HG03442 (cell line): Measurements from ENCODE around the gene HCRT.
A peak's percentile ranks its signal among the peaks of the same experiment; 100 is the strongest.
"Not testable (repeated sequence)": the region's sequence is repeated elsewhere in the genome, so short reads cannot be mapped to it uniquely, and the experiment has no call there.

Experiments
- ATAC-seq: cut with Tn5 transposase; IDR thresholded peaks from one replicate; pipeline ENCODE4 v1.9.1; 2021; ENCODE audit warnings: mild to moderate bottlenecking, moderate library complexity; ENCODE audit not compliant: unreplicated experiment

Gene HCRT

GRCh38 chr17:42198897-42199296 lies 13.6 kb upstream of the HCRT start:
- no peak for ATAC-seq

DNA sequence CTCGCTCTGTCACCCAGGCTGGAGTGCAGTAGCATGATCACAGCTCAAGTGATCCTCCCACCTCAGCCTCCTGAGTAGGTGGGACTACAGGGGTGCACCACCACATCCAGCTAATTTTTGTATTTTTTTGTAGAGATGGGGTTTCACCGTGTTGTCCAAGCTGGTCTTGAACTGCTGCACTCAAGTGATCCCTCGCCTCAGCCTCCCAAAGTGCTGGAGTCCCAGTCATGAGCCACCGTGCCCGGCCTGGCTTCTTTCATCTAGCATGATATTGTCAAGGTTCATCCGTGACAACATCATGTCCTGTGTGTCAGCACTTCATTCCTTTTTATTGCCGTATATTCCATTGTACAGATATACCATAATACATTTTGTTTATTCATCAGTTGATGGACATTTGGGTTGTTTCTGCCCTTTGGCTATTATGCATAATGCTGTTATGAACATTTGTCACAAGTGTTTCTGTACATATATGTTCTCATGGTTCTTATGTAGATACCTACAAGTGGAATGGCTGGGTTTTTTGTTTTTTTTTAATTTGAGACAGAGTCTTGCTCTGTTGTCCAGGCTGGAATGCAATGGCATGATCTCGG lies 12.4 kb upstream of the HCRT start:
- ATAC-seq, result no peak

DNA sequence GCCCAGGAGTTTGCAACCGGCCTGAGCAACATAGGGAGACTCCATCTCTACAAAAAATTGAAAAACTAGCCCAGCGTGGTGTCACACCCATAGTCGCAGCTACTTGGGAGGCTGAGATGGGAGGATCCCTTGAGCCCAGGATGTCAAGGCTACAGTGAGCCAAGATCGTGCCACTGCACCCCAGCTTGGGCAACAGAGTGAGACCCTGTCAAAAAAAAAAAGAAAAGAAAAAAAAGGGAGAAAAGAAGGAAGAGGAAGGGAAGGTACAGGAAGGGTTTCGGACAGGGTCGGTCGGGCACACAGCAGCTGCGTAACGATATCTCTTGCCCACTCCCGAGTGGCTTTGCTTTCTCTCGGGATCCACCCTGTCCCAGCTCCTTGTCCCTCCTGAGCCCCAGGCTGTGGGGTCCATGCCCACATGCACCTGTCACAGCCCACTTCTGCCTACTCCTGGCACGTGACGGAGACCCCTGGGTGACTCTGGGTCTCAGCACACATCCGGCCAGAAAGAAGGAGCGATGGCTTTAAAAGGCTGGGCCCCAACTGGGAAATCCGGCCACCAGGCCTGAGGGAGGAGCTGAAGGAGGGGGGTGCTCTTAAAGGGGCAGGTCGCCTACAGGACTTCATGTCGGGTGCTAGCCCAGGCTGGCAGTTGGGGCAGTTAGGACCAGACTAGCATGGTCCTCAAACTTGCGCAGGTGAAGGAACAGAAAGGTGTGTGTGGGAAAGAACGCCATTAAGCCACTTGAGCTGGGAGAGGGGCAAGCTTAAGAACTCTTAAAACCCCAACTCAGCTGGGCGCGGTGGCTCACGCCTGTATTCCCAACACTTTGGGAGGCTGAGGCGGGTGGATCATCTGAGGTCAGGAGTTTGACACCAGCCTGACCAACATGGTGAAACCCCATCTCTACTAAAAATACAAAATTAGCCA lies 9.0 kb upstream of the HCRT start, which contains the start of gene GHDC:
Gene GHDC, minus strand, starts transcription at position 526 of the 931 bp plus-strand sequence. CDS start 913 bp downstream, outside the sequence.
- peak; percentile 83 for ATAC-seq

DNA sequence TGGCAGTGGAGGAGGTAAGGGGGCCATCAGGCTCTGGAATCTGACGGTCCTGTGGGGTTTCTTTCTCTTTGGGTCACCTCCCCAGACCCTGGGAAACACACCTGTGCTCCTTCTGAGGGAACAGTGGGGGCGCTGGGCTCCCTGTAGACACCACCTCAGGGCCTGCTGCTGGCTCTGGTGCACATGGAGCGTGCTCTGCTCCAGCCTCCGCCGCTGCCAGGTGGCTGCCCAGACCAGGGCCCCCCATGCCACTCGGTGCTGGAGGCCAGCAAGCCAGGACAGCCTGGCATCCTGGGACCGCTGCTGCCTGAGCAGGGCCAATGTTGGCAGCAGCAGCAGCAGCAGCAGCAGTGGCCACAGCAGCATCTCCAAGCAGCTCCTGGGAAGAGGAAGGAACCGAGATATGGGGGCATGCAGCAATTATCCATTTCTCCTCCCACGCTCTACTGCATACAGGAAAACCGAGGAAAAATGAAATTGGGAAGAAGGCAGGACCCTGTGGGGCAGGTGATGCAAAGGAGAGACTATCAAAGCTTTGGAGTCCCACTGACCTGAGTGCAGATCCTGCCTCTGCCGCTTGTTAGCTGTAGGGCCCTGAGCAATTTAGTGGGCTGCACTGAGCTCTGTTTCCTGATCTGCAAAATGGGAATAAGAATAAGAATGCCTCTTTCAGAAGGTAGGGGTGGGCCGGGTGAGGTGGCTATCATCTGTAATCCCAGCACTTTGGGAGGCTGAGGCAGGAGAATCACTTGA lies 8.1 kb upstream of the HCRT start:
- no peak for ATAC-seq

GRCh38 chr17:42192189-42193126 lies 7.2 kb upstream of the HCRT start:
- ATAC-seq, result no peak

DNA sequence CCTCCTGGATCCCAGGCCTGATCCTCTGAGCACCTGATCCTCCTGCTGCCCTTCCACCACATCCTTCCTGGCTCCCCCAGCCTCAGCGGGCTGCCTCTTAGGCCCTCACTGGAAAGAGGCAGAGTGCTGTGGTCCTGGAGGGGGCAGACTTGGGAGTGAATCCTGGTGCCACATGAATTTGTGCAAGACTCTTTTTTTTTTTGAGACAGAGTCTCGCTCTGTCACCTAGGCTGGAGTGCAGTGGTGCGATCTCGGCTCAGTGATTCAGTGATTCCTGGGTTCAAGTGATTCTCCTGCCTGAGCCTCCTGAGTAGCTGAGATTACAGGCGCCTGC lies 6.0 kb upstream of the HCRT start:
- no peak for ATAC-seq

DNA sequence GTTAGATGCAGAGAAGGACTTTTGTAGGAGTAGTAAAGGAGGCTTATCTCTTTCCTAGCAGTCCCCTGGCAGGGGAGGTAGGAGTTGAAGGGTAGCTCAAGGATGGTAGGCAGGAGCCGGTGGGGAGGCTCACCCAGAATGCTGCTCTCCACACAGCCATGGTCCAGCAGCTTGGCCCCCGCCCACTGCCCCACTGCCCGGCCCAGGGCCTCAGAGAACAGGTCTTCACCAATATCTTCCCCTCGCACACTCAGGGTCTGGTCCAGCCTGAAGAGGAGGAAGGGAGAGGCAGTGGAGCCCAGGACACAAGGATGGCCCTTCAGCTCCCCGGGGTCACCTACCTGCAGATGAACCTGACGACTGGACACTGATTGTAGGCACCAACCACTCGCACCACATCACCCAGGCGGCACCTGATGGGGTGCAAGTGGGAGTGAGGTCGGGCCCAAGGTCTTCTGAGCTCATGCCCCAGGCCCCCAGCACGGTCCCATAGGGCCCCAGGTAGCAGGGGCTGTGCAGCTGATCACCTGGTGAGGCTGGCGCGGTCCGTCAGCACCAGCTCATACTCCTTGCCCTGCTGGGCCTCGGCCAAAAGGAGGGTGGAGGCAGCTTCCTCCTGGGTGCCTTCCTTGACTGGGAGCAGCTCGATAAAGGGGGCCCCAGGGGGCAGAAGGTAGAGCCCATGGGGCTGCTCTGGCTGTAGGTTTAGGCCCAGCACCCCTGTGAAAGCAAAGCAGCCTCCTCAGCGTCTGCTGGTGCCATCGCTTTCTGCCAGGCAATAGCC lies 5.4 kb upstream of the HCRT start:
- no peak for ATAC-seq

GRCh38 chr17:42189651-42189965 lies 4.4 kb upstream of the HCRT start:
- no peak for ATAC-seq

DNA sequence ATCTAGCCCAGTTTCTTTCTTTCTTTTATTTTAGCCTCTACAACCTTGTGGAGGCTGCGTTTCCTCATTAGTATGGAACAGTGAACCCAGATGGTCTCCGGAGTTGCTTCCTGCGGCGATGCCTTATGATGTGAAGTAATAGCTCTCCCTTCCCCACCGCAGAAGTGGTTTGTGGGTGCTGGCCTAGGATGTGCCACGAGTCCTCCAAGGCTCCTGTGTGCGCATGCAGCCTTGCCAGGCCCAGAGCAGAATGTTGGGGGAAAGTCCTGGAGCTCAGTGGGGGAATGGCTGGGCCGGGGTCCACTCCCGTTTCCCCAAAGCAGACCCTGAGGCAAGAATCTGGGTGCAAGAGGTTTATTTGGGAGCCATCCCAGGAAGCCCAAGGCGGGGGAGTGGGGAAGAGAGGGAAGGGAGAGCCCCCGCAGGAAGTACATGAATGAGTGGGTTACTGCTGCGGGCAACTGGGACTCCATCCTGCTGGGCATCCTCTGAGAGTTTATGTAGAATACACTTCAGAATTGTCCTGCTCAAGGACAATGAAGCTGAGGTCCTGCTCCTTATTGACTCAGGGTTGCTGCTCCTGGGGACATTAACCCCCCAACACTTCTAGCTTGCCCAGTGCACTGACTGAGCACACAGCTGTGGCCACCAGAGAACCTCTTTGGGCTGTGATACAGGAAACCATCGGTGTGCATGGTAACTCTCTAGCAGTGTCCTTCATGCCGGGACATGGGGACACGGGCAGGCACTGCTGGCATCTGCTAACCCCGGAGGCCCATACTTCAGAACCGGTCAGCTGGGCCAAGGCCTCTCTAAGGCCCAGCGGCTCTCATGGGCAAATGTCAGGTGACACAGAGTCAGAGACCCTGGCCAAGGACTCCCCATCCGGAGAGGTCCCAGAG lies 3.7 kb upstream of the HCRT start:
- ATAC-seq, result no peak

DNA sequence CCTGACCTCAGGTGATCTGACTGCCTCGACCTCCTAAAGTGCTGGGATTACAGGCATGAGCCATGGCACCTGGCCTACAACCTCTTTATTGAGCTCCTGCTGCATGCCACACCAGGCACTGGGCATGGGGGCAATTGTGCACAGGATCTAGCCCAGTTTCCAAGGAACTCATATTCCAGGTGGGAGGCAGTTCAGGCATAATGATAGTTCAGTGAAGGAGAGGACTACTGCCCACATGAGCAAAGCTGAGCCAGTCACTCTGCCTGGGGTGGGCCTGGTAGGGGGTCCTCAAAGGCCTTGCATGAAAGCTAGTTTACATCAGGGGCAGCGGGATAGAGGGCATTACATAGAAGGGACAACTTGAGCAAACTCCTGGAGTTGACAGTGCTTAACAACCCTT lies 2.6 kb upstream of the HCRT start:
- ATAC-seq, result no peak

DNA sequence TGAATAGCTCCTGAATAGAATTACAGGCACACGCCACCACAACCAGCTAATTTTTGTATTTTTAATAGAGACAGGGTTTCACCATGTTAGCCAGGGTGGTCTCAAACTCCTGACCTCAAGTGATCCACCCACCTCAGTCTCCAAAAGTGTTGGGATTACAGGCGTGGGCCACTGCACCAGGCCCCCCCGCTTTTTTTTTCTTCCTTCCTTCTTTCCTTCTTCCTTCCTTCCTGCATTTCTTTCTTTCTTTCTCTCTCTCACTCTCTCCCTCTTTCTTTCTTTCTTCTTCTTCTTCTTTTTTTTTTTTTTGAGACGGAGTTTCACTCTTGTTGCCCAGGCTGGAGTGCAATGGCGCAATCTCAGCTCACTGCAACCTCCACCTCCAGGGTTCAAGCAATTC lies 939 bp upstream of the HCRT start:
- ATAC-seq, result not testable (repeated sequence)

DNA sequence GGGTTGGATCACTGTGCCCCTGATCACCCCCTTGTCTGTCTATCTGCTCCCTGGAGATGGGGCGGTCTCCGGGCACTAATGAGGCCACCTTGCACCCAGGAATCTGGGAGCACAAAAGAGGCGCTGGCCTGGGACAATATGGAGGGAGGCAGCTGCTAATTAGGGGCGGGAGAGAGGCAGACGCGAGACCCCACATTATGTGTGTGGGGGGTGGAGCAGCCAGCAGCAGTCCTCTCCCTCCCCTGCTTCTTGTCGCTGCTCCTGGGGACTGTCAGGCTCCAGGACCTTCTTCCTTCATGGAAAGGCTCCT lies 324 bp upstream of the HCRT start:
- ATAC-seq, result no peak

GRCh38 chr17:42183741-42184711 lies 1.2 kb downstream of the HCRT start:
- peak; percentile 64 for ATAC-seq

GRCh38 chr17:42182927-42183734 lies 2.1 kb downstream of the HCRT start:
- no peak for ATAC-seq

- ATAC-seq, result no peak
Measured at GRCh38 chr17:42181851-42182207, 3.4 kb downstream of the HCRT start.

GRCh38 chr17:42180922-42181850 lies 4.1 kb downstream of the HCRT start, which contains the start of gene KCNH4:
TSS of gene KCNH4 (minus strand) at chr17:42181142. CDS start at chr17:42180945, 197 bp downstream.
- peak; percentile 49 for ATAC-seq
